NCI-H2227 (cell line): ENCODE measurements around the gene YEATS4.

ENCODE experiments used
- DNase-seq: peaks from one replicate; lab custom pipeline; 2025; ENCODE audit not compliant: unreplicated experiment; lab: John Stamatoyannopoulos, UW

YEATS4 gene

GRCh38 chr12:69430942-69431590 lies 71.5 kb downstream of the YEATS4 start:
- no peak for DNase-seq

GRCh38 chr12:69431591-69432222 lies 72.2 kb downstream of the YEATS4 start:
- no peak for DNase-seq

DNA sequence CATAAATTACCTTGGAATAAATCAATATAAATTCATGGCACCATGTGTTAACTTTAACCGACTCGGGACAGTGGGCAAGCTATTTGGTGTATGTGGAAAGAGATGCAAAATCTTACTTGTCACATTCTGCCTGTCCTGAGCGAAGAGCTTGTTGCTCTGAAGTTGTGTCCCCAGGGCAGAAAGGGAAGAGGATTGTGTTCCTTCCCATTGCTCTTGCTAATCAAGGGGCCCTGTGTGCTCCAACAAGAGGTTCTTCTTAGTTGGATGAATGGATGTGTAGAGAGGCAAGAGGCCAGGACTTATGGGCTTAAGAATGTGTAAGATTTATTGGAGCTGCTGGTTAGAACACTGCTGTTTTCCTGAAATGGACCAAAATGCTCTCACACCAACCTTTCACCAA lies 74.1 kb downstream of the YEATS4 start:
- DNase-seq: no peak

DNA sequence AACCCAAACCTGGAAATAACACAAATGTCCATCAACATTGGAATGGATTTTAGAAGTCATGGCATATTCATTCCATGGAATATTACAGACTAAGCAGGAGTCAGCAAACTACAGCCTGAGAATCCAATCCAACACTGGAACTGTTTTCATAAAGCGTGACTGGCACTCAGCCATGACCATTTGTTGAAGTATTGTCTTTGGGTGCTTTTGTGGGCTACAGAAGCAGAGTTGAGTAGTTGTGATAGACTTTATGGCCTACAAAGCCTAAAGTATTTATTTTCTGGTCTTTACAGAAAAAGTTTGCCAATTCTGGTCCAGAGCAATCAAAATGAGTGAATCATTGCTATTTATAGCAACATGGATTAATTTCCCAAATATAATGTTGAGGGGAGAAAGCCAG lies 76.1 kb downstream of the YEATS4 start:
- no peak for DNase-seq

GRCh38 chr12:69437073-69437472 lies 77.5 kb downstream of the YEATS4 start:
- no peak for DNase-seq

- no peak for DNase-seq
Observed at GRCh38 chr12:69438539-69438938, 79.0 kb downstream of the YEATS4 start.

DNA sequence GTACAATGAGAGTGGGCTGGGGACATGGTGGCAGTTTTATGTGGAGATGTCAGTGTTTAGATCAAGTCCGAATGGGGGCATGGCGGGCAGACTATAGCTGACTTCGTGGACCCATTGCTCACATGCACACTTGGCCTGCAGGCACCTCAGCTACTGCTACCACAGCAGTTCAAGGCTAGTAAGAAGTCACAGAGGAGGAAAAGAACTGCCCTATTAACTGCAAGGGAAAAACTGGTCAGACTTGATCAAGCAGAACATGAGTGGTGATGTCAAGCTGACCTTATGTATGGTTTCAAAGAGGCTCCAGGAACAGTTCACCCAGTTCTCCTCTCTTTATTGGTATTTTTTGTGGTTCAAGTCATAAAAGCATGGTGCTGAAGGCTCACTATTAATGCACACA lies 80.5 kb downstream of the YEATS4 start:
- no peak for DNase-seq
